ENCODE measurements around the gene MYH7. TPM values are rescaled to one million over a fixed set of nuclear protein-coding genes. Genes with fewer than 3 reads are reported as not detected.
"Not testable (repeated sequence)": the region's sequence is repeated elsewhere in the genome, so short reads cannot be mapped to it uniquely, and the experiment has no call there.

MYH7 gene
- total RNA-seq, 1 donor from 2014 or later: not detected

GRCh38 chr14:23386999-23387398 lies 48.5 kb downstream of the MYH7 start:
- H3K27ac ChIP-seq: no peak overlapping the region
- no peaks in the 10 kb centered on the region for H3K4me1 ChIP-seq
- no peaks in the 10 kb centered on the region for H3K36me3 ChIP-seq
- H3K9me3 ChIP-seq: no peaks in the 10 kb centered on the region
- DNase-seq (ENCODE audit: extremely low spot score in 2 of 2): no peak
- no peaks in the 10 kb centered on the region for H3K27me3 ChIP-seq
- no peak overlapping the region for H3K4me3 ChIP-seq
- intact Hi-C loops (cut with DNase I): no loop called here
- no peak for TF ChIP-seq POLR2AphosphoS5 (IDR thresholded peaks at IDR 0.05; ENCODE audit: insufficient read depth in 1 of 2, low read depth in 1 of 2)
- no peak for TF ChIP-seq CTCF (IDR thresholded peaks at IDR 0.05)
- TF ChIP-seq POLR2A (IDR thresholded peaks at IDR 0.05): no peak

- DNase-seq (ENCODE audit: extremely low spot score in 2 of 2); intact Hi-C loops (cut with DNase I); H3K27me3 ChIP-seq; H3K4me3 ChIP-seq; H3K4me1 ChIP-seq; H3K27ac ChIP-seq; H3K9me3 ChIP-seq; H3K36me3 ChIP-seq: not testable (repeated sequence)
Observed at GRCh38 chr14:23386266-23386657, 49.2 kb downstream of the MYH7 start.

DNA sequence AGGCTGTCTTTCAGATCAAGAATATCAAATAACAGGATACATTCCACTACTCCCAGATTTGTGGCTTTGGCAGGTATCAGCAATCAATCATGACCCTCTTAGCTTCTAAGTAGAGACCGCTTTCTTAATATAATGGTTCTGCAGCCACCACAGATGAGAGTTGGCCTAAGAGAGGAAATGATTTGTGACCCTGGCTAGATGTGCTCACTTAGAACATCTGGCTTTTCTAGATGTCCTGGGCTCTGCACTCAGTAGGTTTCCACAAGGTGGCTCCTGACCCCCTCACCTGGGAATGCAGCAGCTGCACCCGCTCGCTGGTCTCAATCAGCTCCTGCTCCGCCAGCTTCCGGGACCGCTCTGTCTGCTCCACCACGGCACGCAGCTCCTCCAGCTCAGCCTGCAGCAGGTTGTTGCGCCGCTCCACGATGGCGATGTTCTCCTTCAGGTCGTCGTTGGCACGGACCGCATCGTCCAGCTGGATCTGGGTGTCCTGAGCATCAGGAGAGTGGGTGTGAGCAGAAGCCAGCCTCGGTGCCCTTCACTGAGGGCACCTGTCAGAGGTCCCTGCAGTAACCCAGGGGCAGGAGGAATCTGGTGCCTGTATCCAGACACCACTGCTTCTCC lies 49.7 kb downstream of the MYH7 start:
- no peak for DNase-seq (ENCODE audit: extremely low spot score in 2 of 2)
- H3K27me3 ChIP-seq: no peaks in the 10 kb centered on the region
- no peak overlapping the region for H3K27ac ChIP-seq
- no peaks in the 10 kb centered on the region for H3K4me1 ChIP-seq
- intact Hi-C loops (cut with DNase I): no loop called here
- TF ChIP-seq CTCF (IDR thresholded peaks at IDR 0.05) (no peak), POLR2AphosphoS5 (IDR thresholded peaks at IDR 0.05; ENCODE audit: insufficient read depth in 1 of 2, low read depth in 1 of 2) (no peak), POLR2A (IDR thresholded peaks at IDR 0.05) (no peak)
- H3K9me3 ChIP-seq: no peaks in the 10 kb centered on the region
- no peaks in the 10 kb centered on the region for H3K36me3 ChIP-seq
- no peak overlapping the region for H3K4me3 ChIP-seq

DNA sequence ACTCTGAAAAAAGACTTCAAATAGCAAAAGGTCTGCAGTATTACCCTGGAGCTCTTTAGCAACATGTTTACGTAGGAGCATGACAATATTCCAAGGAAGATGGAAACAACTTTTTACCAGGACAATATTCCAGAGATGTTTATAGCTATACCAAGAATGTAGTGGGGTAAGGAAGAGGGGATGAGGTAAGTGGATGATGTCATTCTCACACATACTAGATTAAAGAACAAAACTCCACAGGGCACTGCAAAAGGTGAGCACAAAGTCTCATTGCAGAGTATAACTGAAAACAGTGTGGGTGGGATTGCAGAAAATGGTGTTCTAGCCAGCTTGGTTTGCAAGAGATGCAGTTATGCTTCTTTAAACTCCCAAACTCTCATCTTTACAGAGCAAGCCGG lies 50.2 kb downstream of the MYH7 start:
- DNase-seq (ENCODE audit: extremely low spot score in 2 of 2): no peak
- Histone ChIP-seq H3K9me3 (no peaks in the 10 kb centered on the region), H3K27me3 (no peaks in the 10 kb centered on the region), H3K27ac (no peak overlapping the region), H3K36me3 (no peaks in the 10 kb centered on the region), H3K4me1 (no peaks in the 10 kb centered on the region), H3K4me3 (no peak overlapping the region)
- no peak for TF ChIP-seq CTCF (IDR thresholded peaks at IDR 0.05)
- TF ChIP-seq POLR2AphosphoS5 (IDR thresholded peaks at IDR 0.05; ENCODE audit: insufficient read depth in 1 of 2, low read depth in 1 of 2): no peak
- TF ChIP-seq POLR2A (IDR thresholded peaks at IDR 0.05): no peak
- intact Hi-C loops (cut with DNase I): no loop called here

GRCh38 chr14:23384364-23385080 lies 50.9 kb downstream of the MYH7 start:
- no peaks in the 10 kb centered on the region for H3K36me3 ChIP-seq
- intact Hi-C loops (cut with DNase I): no loop called here
- TF ChIP-seq CTCF (IDR thresholded peaks at IDR 0.05) (no peak), POLR2AphosphoS5 (IDR thresholded peaks at IDR 0.05; ENCODE audit: insufficient read depth in 1 of 2, low read depth in 1 of 2) (no peak), POLR2A (IDR thresholded peaks at IDR 0.05) (no peak)
- no peak overlapping the region for H3K27ac ChIP-seq
- H3K27me3 ChIP-seq: no peaks in the 10 kb centered on the region
- no peak for DNase-seq (ENCODE audit: extremely low spot score in 2 of 2)
- H3K4me1 ChIP-seq: no peaks in the 10 kb centered on the region
- H3K9me3 ChIP-seq: no peaks in the 10 kb centered on the region
- H3K4me3 ChIP-seq: no peak overlapping the region
